ENCODE measurements around the gene SELENOH.

GRCh38 chr11:57746920-57747319 lies 5.6 kb downstream of the SELENOH start:
- TF ChIP-seq CTCF (tag by site-specific recombination; IDR thresholded peaks at IDR 0.05) (no peak), TRIM28 (IDR thresholded peaks at IDR 0.05; ENCODE audit: borderline replicate concordance, low read length) (no peak), ZBTB8A (tag by site-specific recombination; IDR thresholded peaks at IDR 0.05) (no peak), TCF7L2 (IDR thresholded peaks at IDR 0.05; ENCODE audit: borderline replicate concordance, low read depth, low read length) (no peak), ZNF626 (tag by site-specific recombination; IDR thresholded peaks at IDR 0.05) (no peak), ZNF169 (tag by site-specific recombination; IDR thresholded peaks at IDR 0.05) (no peak), ZNF423 (tag by site-specific recombination; IDR thresholded peaks at IDR 0.05) (no peak), ZSCAN30 (tag by site-specific recombination; IDR thresholded peaks at IDR 0.05) (no peak), WT1 (tag by site-specific recombination; IDR thresholded peaks at IDR 0.05) (no peak), ZBTB20 (tag by site-specific recombination; IDR thresholded peaks at IDR 0.05) (no peak), ZNF19 (tag by site-specific recombination; IDR thresholded peaks at IDR 0.05; ENCODE audit: low read depth) (no peak)

Measured in HEK293 (cell line).